GM12891 (cell line): ENCODE data around the gene ING3.

Experiments
- PAX5 ChIP-seq: IDR thresholded peaks from 2 replicates; pipeline ENCODE4 v1.6.1; 2011; ENCODE audit warnings: low read length, moderate library complexity, mild to moderate bottlenecking; ENCODE audit not compliant: insufficient read depth, severe bottlenecking
- POLR2A ChIP-seq: IDR thresholded peaks from 2 replicates; pipeline ENCODE4 v1.6.1; 2011; ENCODE audit warnings: low read depth, low read length, control low read depth
- POLR2AphosphoS5 ChIP-seq: IDR thresholded peaks from 2 replicates; pipeline ENCODE4 v1.6.1; 2011; ENCODE audit warnings: low read depth, low read length, control low read depth
- POU2F2 ChIP-seq: IDR thresholded peaks from 2 replicates; pipeline ENCODE4 v1.6.1; 2011; ENCODE audit warnings: low read depth, mild to moderate bottlenecking, control low read depth, low read length, moderate library complexity
- TAF1 ChIP-seq: IDR thresholded peaks from 2 replicates; pipeline ENCODE4 v1.6.1; 2011; ENCODE audit warnings: low read depth, low read length, control low read depth

DNA sequence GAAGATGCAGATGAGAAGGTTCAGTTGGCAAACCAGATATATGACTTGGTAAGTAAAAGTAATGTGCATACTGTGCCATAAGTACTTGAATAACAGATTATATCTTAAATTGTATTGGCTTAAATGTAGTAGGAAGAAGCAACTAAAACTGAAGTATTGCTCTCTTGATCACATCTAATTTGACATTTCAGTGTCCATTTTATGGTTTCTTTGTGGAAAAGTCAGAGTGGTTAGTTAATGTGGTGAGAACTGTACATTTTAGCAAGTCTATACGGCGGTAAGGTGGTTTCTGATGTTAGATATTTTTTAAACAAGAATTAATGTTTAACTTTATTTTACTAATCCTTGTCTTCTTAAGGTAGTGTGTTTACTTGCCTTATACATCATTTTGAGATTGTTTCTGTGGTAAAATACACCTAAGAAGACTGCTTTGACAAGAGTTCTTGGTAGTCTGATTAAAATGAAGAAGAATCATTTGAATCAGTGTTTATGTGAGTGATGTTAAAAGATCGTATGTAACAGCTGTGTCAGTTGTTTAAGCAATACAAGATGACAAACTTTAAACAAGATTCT, 5.1 kb downstream of the ING3 start:
- no peak for TF ChIP-seq POLR2AphosphoS5
- no peak for TF ChIP-seq POLR2A
- TF ChIP-seq TAF1: no peak
- no peak for TF ChIP-seq PAX5
- no peak for TF ChIP-seq POU2F2
